ENCODE data around the gene SMIM30. TPM values are rescaled to one million over a fixed set of nuclear protein-coding genes. Genes with fewer than 3 reads are reported as not detected.
"Not testable (repeated sequence)": the region's sequence is repeated elsewhere in the genome, so short reads cannot be mapped to it uniquely, and the experiment has no call there.

Gene SMIM30
- total RNA-seq, 1 experiment from 2014 or later = 10.1 TPM

GRCh38 chr7:113119429-113119828 lies 1.1 kb upstream of the SMIM30 start:
- intact Hi-C loops (cut with micrococcal nuclease; ENCODE audit: unreplicated experiment) (no loop called here), in situ Hi-C loops (cut with HindIII; ENCODE audit: low pct_unique_long_range_greater_than_20kb, low sequenced_read_pairs) (no loop called here)
- no peak overlapping the region; a peak in 1 of 4 replicates for H3K4me3 ChIP-seq (ENCODE audit: low read depth in 2 of 2, low read length in 2 of 2)
- no TSS peak for BruUV-seq (replicated peaks)
- H3K27ac ChIP-seq (ENCODE audit: low read length) = no peak overlapping the region
- ChIA-PET CTCF (no interaction called here), POLR2A (no interaction called here)
- no peak for ATAC-seq
- no peaks in the 10 kb centered on the region for H3K27me3 ChIP-seq (ENCODE audit: control insufficient read depth, insufficient read depth, low read length)
- TF ChIP-seq CTCF (IDR thresholded peaks at IDR 0.05) (no peak), POLR2AphosphoS5 (IDR thresholded peaks at IDR 0.05; ENCODE audit: low read depth, low read length) (no peak), TCF7L2 (IDR thresholded peaks at IDR 0.05; ENCODE audit: low read depth, low read length) (no peak), SIN3A (IDR thresholded peaks at IDR 0.05; ENCODE audit: borderline replicate concordance, insufficient read depth, low read depth, low read length) (no peak), REST (IDR thresholded peaks at IDR 0.05; ENCODE audit: insufficient read depth in 1 of 2, low read depth in 2 of 2, low read length in 1 of 2) (no peak)
- H3K9me3 ChIP-seq (ENCODE audit: control insufficient read depth, insufficient read depth, low read depth, low read length) = no peaks in the 10 kb centered on the region
- H3K36me3 ChIP-seq (ENCODE audit: control insufficient read depth, insufficient read depth, low read length) = no peaks in the 10 kb centered on the region; the same call in 1 of the 2 replicates
- no peaks in the 10 kb centered on the region for H3K4me1 ChIP-seq (ENCODE audit: control insufficient read depth, insufficient read depth, low read length)
- DNase-seq (ENCODE audit: low read depth, low spot score) = no peak

- CTCF ChIA-PET; intact Hi-C loops (cut with micrococcal nuclease; ENCODE audit: unreplicated experiment): not testable (repeated sequence)
These were observed 980 bp downstream of the SMIM30 start for GRCh38 chr7:113117374-113117774.

GRCh38 chr7:113113912-113114311 lies 4.4 kb downstream of the SMIM30 start:
- no peaks in the 10 kb centered on the region for H3K27me3 ChIP-seq (ENCODE audit: control insufficient read depth, insufficient read depth, low read length)
- DNase-seq (ENCODE audit: low read depth, low spot score) = no peak
- BruUV-seq (replicated peaks) = no TSS peak
- intact Hi-C loops (cut with micrococcal nuclease; ENCODE audit: unreplicated experiment) (no loop called here), in situ Hi-C loops (cut with HindIII; ENCODE audit: low pct_unique_long_range_greater_than_20kb, low sequenced_read_pairs) (no loop called here)
- H3K36me3 ChIP-seq (ENCODE audit: control insufficient read depth, insufficient read depth, low read length) = no peaks in the 10 kb centered on the region; the same call in 1 of the 2 replicates
- no peak for TF ChIP-seq REST (IDR thresholded peaks at IDR 0.05; ENCODE audit: insufficient read depth in 1 of 2, low read depth in 2 of 2, low read length in 1 of 2)
- no peak for TF ChIP-seq TCF7L2 (IDR thresholded peaks at IDR 0.05; ENCODE audit: low read depth, low read length)
- TF ChIP-seq POLR2AphosphoS5 (IDR thresholded peaks at IDR 0.05; ENCODE audit: low read depth, low read length) = no peak
- TF ChIP-seq CTCF (IDR thresholded peaks at IDR 0.05) = no peak
- no peak for TF ChIP-seq SIN3A (IDR thresholded peaks at IDR 0.05; ENCODE audit: borderline replicate concordance, insufficient read depth, low read depth, low read length)
- H3K27ac ChIP-seq (ENCODE audit: low read length) = no peak overlapping the region
- H3K4me1 ChIP-seq (ENCODE audit: control insufficient read depth, insufficient read depth, low read length) = no peaks in the 10 kb centered on the region
- ATAC-seq = no peak
- CTCF ChIA-PET = no interaction called here
- H3K4me3 ChIP-seq (ENCODE audit: low read depth in 2 of 2, low read length in 2 of 2) = no peak overlapping the region
- no peaks in the 10 kb centered on the region for H3K9me3 ChIP-seq (ENCODE audit: control insufficient read depth, insufficient read depth, low read depth, low read length)
- POLR2A ChIA-PET = no interaction called here

More at GRCh38 chr7:113117374-113117774, 980 bp downstream of the SMIM30 start:
- in situ Hi-C loops (cut with HindIII; ENCODE audit: low pct_unique_long_range_greater_than_20kb, low sequenced_read_pairs); POLR2A ChIA-PET; ATAC-seq; H3K27ac ChIP-seq (ENCODE audit: low read length); H3K4me1 ChIP-seq (ENCODE audit: control insufficient read depth, insufficient read depth, low read length); H3K27me3 ChIP-seq (ENCODE audit: control insufficient read depth, insufficient read depth, low read length); H3K36me3 ChIP-seq (ENCODE audit: control insufficient read depth, insufficient read depth, low read length); DNase-seq (ENCODE audit: low read depth, low spot score); BruUV-seq (replicated peaks); H3K9me3 ChIP-seq (ENCODE audit: control insufficient read depth, insufficient read depth, low read depth, low read length): not testable (repeated sequence)
- peak overlapping the region; percentile 65 to 82; a peak in 2 of 4 replicates for H3K4me3 ChIP-seq (ENCODE audit: low read depth in 2 of 2, low read length in 2 of 2)
